CD4-positive, alpha-beta T cell treated with Interleukin-15 for 1 hour (primary cell): ENCODE data around the gene ST6GAL1.
"Not testable (repeated sequence)": the region's sequence is repeated elsewhere in the genome, so short reads cannot be mapped to it uniquely, and the experiment has no call there.

Experiments used
- DNase-seq: peaks from one replicate; pipeline ENCODE4 v3.0.0-alpha.2; 2020

The ST6GAL1 gene

GRCh38 chr3:186946756-186947375 is 16.5 kb downstream of the ST6GAL1 start:
- DNase-seq, result no peak

GRCh38 chr3:186949281-186949982 is 19.1 kb downstream of the ST6GAL1 start:
- DNase-seq, result no peak

- DNase-seq, result no peak
Measured at GRCh38 chr3:186950402-186951093, 20.2 kb downstream of the ST6GAL1 start.

GRCh38 chr3:186951640-186952552 is 21.6 kb downstream of the ST6GAL1 start:
- no peak for DNase-seq

- no peak for DNase-seq
Measured at GRCh38 chr3:186953011-186953487, 22.7 kb downstream of the ST6GAL1 start.

- DNase-seq, result not testable (repeated sequence)
Measured at GRCh38 chr3:186953992-186954699, 23.8 kb downstream of the ST6GAL1 start.

- no peak for DNase-seq
Measured at GRCh38 chr3:186955898-186956696, 25.8 kb downstream of the ST6GAL1 start.

- no peak for DNase-seq
Measured at GRCh38 chr3:186959029-186959624, 28.8 kb downstream of the ST6GAL1 start.

GRCh38 chr3:186960347-186960746 is 30.0 kb downstream of the ST6GAL1 start:
- no peak for DNase-seq

GRCh38 chr3:186962445-186962844 is 32.1 kb downstream of the ST6GAL1 start:
- no peak for DNase-seq

- no peak for DNase-seq
Measured at GRCh38 chr3:186963636-186964035, 33.3 kb downstream of the ST6GAL1 start.

- no peak for DNase-seq
Measured at GRCh38 chr3:186964071-186964470, 33.7 kb downstream of the ST6GAL1 start.

- DNase-seq, result no peak
Measured at GRCh38 chr3:186964616-186965015, 34.3 kb downstream of the ST6GAL1 start.

GRCh38 chr3:186965141-186965879 is 35.0 kb downstream of the ST6GAL1 start:
- no peak for DNase-seq

GRCh38 chr3:186966406-186966805 is 36.1 kb downstream of the ST6GAL1 start:
- DNase-seq, result no peak

- not testable (repeated sequence) for DNase-seq
Measured at GRCh38 chr3:186967236-186967635, 36.9 kb downstream of the ST6GAL1 start.

- DNase-seq, result no peak
Measured at GRCh38 chr3:186967686-186968085, 37.4 kb downstream of the ST6GAL1 start.

GRCh38 chr3:186969607-186970006 is 39.3 kb downstream of the ST6GAL1 start:
- DNase-seq, result no peak

GRCh38 chr3:186971106-186971505 is 40.8 kb downstream of the ST6GAL1 start:
- not testable (repeated sequence) for DNase-seq

- no peak for DNase-seq
Measured at GRCh38 chr3:186971578-186971977, 41.3 kb downstream of the ST6GAL1 start.
